ENCODE measurements around the gene CLCN2.

DNA sequence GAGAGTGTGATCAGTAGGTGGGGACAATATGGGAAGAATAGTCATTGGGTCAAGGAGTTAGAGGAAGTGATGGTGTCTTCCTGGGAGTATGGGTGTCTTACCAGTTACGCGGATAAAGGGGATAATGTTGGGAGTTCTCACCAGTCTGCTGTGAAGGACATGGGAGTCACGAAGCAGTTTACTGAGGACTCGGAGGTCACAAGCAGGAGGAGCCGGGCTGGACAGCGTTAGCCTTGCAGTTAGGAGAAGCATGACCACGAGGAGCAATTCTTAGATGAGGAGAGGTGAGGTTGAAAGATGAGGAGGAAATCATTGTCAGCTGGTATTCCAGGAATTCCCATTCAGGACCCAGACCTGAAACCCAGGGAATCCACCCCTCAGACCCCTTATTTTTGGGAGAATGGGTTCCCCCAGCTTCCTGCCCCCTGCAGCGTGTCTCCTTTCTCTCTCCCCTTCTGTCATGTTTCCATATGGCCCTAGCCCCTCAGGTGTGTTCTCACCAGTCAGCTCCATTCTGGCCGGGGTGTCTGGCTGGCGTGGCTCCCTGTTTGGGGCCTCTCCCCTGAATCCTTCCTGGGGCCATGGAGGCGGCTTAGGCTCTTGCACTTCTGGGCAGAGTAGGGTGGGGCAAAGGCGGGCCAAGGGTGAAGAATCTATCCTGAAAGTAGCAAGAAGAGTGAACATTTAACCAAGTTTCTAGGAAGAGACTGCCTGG is 14.5 kb upstream of the CLCN2 start:
- TF ChIP-seq, protein P1, sequence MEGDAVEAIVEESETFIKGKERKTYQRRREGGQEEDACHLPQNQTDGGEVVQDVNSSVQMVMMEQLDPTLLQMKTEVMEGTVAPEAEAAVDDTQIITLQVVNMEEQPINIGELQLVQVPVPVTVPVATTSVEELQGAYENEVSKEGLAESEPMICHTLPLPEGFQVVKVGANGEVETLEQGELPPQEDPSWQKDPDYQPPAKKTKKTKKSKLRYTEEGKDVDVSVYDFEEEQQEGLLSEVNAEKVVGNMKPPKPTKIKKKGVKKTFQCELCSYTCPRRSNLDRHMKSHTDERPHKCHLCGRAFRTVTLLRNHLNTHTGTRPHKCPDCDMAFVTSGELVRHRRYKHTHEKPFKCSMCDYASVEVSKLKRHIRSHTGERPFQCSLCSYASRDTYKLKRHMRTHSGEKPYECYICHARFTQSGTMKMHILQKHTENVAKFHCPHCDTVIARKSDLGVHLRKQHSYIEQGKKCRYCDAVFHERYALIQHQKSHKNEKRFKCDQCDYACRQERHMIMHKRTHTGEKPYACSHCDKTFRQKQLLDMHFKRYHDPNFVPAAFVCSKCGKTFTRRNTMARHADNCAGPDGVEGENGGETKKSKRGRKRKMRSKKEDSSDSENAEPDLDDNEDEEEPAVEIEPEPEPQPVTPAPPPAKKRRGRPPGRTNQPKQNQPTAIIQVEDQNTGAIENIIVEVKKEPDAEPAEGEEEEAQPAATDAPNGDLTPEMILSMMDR (IDR thresholded peaks at IDR 0.05), result no peak
- no peak for TF ChIP-seq POLR2A (IDR thresholded peaks at IDR 0.05)
